DOHH2 (cell line): Measurements from ENCODE around the gene RFWD3.

ENCODE experiments used
- H3F3A ChIP-seq: fragments of 200-600 bp; sonication (generic), shearing (Covaris generic); 2 replicates; pipeline ENCODE4 v1.6.0; 2016; ENCODE audit warnings: antibody characterized with exemption, mild to moderate bottlenecking; ENCODE audit not compliant: control insufficient read depth, insufficient read depth
- H3K27ac ChIP-seq: fragments of 200-600 bp; sonication (generic); 2 replicates; pipeline ENCODE4 v1.5.1; 2014; ENCODE audit warnings: low read depth, mild to moderate bottlenecking, low read length, moderate library complexity
- H3K27me3 ChIP-seq: fragments of 200-600 bp; sonication (generic); 2 replicates; pipeline ENCODE4 v1.6.1; 2014; ENCODE audit warnings: mild to moderate bottlenecking, low read length, mixed read lengths; ENCODE audit not compliant: control insufficient read depth
- H3K36me3 ChIP-seq: fragments of 200-600 bp; sonication (generic); 2 replicates; pipeline ENCODE4 v1.6.1; 2014; ENCODE audit warnings: mild to moderate bottlenecking, low read length, moderate library complexity, mixed read lengths; ENCODE audit not compliant: control insufficient read depth
- H3K4me1 ChIP-seq: fragments of 200-600 bp; sonication (generic); 2 replicates; pipeline ENCODE4 v1.6.1; 2014; ENCODE audit warnings: mild to moderate bottlenecking, low read length, mixed read lengths; ENCODE audit not compliant: control insufficient read depth
- H3K4me2 ChIP-seq: fragments of 200-600 bp; sonication (generic); 2 replicates; pipeline ENCODE4 v1.6.0; 2014; ENCODE audit warnings: mild to moderate bottlenecking, low read length, moderate library complexity
- H3K4me3 ChIP-seq: fragments of 200-600 bp; sonication (generic); 2 replicates; pipeline ENCODE4 v1.5.1; 2014; ENCODE audit warnings: mild to moderate bottlenecking, low read length, mixed read lengths
- H3K79me2 ChIP-seq: fragments of 200-600 bp; sonication (generic); 2 replicates; pipeline ENCODE4 v1.6.1; 2014; ENCODE audit warnings: mild to moderate bottlenecking, low read length, mixed read lengths; ENCODE audit not compliant: control insufficient read depth
- H3K9me2 ChIP-seq: fragments of 200-600 bp; sonication (generic); replicated peaks from 2 replicates; pipeline ENCODE4 v1.6.1; 2014; ENCODE audit warnings: mild to moderate bottlenecking, low read length, mixed read lengths; ENCODE audit not compliant: control insufficient read depth
- H3K9me3 ChIP-seq: fragments of 200-600 bp; sonication (generic); 2 replicates; pipeline ENCODE4 v1.6.1; 2014; ENCODE audit warnings: antibody characterized with exemption, low read length, mixed read lengths; ENCODE audit not compliant: control insufficient read depth, insufficient read depth
- H4K20me1 ChIP-seq: fragments of 200-600 bp; sonication (generic); 2 replicates; pipeline ENCODE4 v1.6.0; 2014; ENCODE audit warnings: low read depth, mild to moderate bottlenecking, antibody characterized with exemption, low read length, moderate library complexity; ENCODE audit not compliant: control insufficient read depth, insufficient read depth
- CTCF ChIP-seq: fragments of 200-600 bp; sonication (generic); IDR thresholded peaks from one replicate; pipeline ENCODE4 v1.5.1; 2014; ENCODE audit warnings: antibody characterized with exemption, mild to moderate bottlenecking, low read depth, low read length; ENCODE audit not compliant: poor library complexity, severe bottlenecking
- EZH2phosphoT487 ChIP-seq: fragments of 200-600 bp; sonication (generic); IDR thresholded peaks from 2 replicates; pipeline ENCODE4 v1.6.1; 2017; ENCODE audit warnings: borderline replicate concordance, mild to moderate bottlenecking, antibody characterized with exemption, low read length, moderate library complexity, mixed read lengths

Gene RFWD3

GRCh38 chr16:74698222-74698621, 31.5 kb upstream of the RFWD3 start:
- Histone ChIP-seq H3K4me3 (no peak overlapping the region), H3K27ac (no peak overlapping the region)

GRCh38 chr16:74695450-74696422, 29.1 kb upstream of the RFWD3 start:
- Histone ChIP-seq H3K4me1 (peaks cover 33% of the 10 kb centered on the region), H3K27ac (no peak overlapping the region), H3K79me2 (no peaks in the 10 kb centered on the region), H3K9me3 (no peaks in the 10 kb centered on the region), H3K27me3 (peaks cover 37% of the 10 kb centered on the region), H3K4me2 (peak overlapping the region; percentile 55), H3K9me2 (no peaks in the 10 kb centered on the region), H3K4me3 (peak overlapping the region; percentile 59), H3F3A (peaks cover under 1% of the 10 kb centered on the region; the same call in 1 of the 2 replicates), H3K36me3 (no peaks in the 10 kb centered on the region), H4K20me1 (no peaks in the 10 kb centered on the region)
- TF ChIP-seq CTCF (no peak), EZH2phosphoT487 (no peak)

More at GRCh38 chr16:74698222-74698621, 31.5 kb upstream of the RFWD3 start:
- Histone ChIP-seq H3K36me3 (no peaks in the 10 kb centered on the region), H3K9me3 (no peaks in the 10 kb centered on the region), H4K20me1 (no peaks in the 10 kb centered on the region), H3F3A (peaks cover 6% of the 10 kb centered on the region; the same call in 1 of the 2 replicates), H3K4me1 (peaks cover 45% of the 10 kb centered on the region), H3K27me3 (peaks cover 36% of the 10 kb centered on the region), H3K9me2 (no peaks in the 10 kb centered on the region), H3K79me2 (no peaks in the 10 kb centered on the region), H3K4me2 (no peak overlapping the region)
- no peak for TF ChIP-seq EZH2phosphoT487
- no peak for TF ChIP-seq CTCF

- TF ChIP-seq EZH2phosphoT487 (no peak), CTCF (no peak)
- Histone ChIP-seq H3K4me1 (peaks cover 5% of the 10 kb centered on the region), H4K20me1 (no peaks in the 10 kb centered on the region), H3K27ac (no peak overlapping the region), H3K27me3 (peaks cover 22% of the 10 kb centered on the region), H3K9me2 (no peaks in the 10 kb centered on the region), H3F3A (no peaks in the 10 kb centered on the region), H3K36me3 (no peaks in the 10 kb centered on the region), H3K9me3 (no peaks in the 10 kb centered on the region; the same call in 1 of the 2 replicates), H3K4me3 (no peak overlapping the region), H3K4me2 (no peak overlapping the region), H3K79me2 (no peaks in the 10 kb centered on the region)
Observed at GRCh38 chr16:74691093-74691855, 24.6 kb upstream of the RFWD3 start.
